Peyer's patch (tissue), 4 donors: Measurements from ENCODE around the gene BMPR1A.

Experiments
- POLR2A ChIP-seq, 2 donors: fragments of 450-650 bp; IDR thresholded peaks; one replicate each; pipeline ENCODE4 v1.5.1; 2017; ENCODE audit warnings: antibody characterized with exemption in 2 of 2, mild to moderate bottlenecking in 2 of 2, moderate library complexity in 2 of 2
- TF ChIP-seq, protein P1 (sequence below), 6 experiments: fragments of 450-650 bp in 4 of 6; fragments of 200-600 bp in 2 of 6; sonication (generic) in 1 of 6; IDR thresholded peaks; one replicate each; pipeline ENCODE4 v1.5.1; 2017 to 2019; ENCODE audit warnings: antibody characterized with exemption in 6 of 6, mild to moderate bottlenecking in 3 of 6, moderate library complexity in 1 of 6

DNA sequence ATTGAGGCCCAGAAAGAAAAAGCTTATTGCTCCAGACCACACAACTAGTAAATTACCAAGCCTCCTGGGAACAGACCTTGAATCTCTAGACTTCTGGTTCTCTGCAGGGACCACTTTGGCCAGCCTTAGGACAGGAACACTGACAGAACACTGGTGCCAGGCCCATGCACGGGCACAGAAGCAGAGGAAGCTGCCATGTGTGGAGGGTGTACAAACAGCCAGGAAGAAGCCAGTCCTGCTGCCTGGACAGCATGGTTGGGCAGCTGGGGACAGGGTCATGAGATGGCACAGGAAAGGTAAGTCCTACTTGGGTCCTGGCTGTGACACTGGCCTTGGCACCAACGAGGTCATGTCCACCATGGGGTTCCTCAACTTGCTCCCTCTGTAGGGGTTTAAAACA is 181.8 kb downstream of the BMPR1A start:
- TF ChIP-seq, protein P1, sequence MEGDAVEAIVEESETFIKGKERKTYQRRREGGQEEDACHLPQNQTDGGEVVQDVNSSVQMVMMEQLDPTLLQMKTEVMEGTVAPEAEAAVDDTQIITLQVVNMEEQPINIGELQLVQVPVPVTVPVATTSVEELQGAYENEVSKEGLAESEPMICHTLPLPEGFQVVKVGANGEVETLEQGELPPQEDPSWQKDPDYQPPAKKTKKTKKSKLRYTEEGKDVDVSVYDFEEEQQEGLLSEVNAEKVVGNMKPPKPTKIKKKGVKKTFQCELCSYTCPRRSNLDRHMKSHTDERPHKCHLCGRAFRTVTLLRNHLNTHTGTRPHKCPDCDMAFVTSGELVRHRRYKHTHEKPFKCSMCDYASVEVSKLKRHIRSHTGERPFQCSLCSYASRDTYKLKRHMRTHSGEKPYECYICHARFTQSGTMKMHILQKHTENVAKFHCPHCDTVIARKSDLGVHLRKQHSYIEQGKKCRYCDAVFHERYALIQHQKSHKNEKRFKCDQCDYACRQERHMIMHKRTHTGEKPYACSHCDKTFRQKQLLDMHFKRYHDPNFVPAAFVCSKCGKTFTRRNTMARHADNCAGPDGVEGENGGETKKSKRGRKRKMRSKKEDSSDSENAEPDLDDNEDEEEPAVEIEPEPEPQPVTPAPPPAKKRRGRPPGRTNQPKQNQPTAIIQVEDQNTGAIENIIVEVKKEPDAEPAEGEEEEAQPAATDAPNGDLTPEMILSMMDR (IDR thresholded peaks at IDR 0.05), result no peak
- TF ChIP-seq POLR2A (IDR thresholded peaks at IDR 0.05), result no peak
